ENCODE results near the gene C11orf52.

DNA sequence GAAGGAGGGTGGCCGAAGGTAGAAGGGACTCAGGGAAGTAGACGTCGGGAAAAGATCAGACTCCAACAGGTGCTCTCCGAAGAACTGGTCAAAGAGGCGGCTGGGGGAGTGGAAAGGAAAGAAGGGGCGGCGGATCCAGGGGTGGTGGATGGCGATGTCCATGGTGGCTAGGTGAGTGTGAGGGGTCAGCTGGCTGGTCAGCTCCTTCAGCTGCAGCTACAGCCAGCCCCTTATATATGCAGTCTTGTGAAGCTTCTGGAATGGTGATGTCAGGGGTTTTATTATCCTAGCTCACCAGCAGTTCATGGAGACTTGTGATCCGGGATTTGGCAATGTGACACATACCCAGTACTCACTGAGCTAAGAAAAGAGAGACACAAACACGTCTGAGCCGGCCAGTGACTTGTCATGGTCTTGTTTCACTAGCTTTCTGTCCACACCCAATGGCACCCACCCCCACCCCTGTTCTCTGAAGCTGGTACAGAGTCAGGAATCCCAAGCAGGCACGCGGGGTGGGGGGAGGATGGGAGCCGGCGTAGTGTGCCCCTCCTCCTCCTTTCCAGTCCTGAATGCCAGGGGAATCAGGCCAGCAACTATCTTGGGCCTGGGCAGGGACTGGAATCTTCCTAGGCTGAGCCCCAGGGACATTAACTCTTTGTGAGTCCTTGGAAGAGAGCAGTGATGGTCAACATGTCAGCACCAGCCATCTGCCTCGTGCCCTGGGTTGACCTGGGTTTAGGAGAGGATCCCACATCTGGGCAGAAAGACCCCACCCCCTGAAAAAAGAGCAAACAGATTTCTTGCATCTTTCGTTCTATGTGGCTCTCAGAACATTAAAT is 6.9 kb upstream of the C11orf52 start, which contains the start of gene CRYAB:
- TF ChIP-seq, protein P1, sequence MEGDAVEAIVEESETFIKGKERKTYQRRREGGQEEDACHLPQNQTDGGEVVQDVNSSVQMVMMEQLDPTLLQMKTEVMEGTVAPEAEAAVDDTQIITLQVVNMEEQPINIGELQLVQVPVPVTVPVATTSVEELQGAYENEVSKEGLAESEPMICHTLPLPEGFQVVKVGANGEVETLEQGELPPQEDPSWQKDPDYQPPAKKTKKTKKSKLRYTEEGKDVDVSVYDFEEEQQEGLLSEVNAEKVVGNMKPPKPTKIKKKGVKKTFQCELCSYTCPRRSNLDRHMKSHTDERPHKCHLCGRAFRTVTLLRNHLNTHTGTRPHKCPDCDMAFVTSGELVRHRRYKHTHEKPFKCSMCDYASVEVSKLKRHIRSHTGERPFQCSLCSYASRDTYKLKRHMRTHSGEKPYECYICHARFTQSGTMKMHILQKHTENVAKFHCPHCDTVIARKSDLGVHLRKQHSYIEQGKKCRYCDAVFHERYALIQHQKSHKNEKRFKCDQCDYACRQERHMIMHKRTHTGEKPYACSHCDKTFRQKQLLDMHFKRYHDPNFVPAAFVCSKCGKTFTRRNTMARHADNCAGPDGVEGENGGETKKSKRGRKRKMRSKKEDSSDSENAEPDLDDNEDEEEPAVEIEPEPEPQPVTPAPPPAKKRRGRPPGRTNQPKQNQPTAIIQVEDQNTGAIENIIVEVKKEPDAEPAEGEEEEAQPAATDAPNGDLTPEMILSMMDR (conservative IDR thresholded peaks at IDR 0.05 in 1 of 2, IDR thresholded peaks at IDR 0.05 in 1 of 2; ENCODE audit: extremely low read depth in 1 of 2, insufficient read depth in 1 of 2, low read depth in 1 of 2, low read length in 2 of 2), result no peak
- no peak for TF ChIP-seq EZH2 (IDR thresholded peaks at IDR 0.05; ENCODE audit: borderline replicate concordance, low read length)

Measured in mammary epithelial cell (primary cell).